WTC11 (cell line): Measurements from ENCODE around the gene RPTN.

Experiments
- ATF1 ChIP-seq: sonication (generic); formaldehyde crosslinking; IDR thresholded peaks from 2 replicates; pipeline ENCODE4 v1.8.1; 2023; ENCODE audit warnings: mild to moderate bottlenecking, moderate library complexity, missing genetic modification reagents
- ATF3 ChIP-seq: sonication (generic); formaldehyde crosslinking; conservative IDR thresholded peaks from 2 replicates; pipeline ENCODE4 v1.8.1; 2022; ENCODE audit warnings: mild to moderate bottlenecking, missing genetic modification reagents
- HMGXB4 ChIP-seq: sonication (generic); formaldehyde crosslinking; IDR thresholded peaks from 2 replicates; pipeline ENCODE4 v1.8.1; 2023; ENCODE audit warnings: mild to moderate bottlenecking, moderate library complexity, missing genetic modification reagents
- MAX ChIP-seq: sonication (generic); formaldehyde crosslinking; IDR thresholded peaks from 2 replicates; pipeline ENCODE4 v1.8.0; 2022; ENCODE audit warnings: mild to moderate bottlenecking, missing genetic modification reagents
- TEAD4 ChIP-seq: sonication (generic); formaldehyde crosslinking; IDR thresholded peaks from 2 replicates; pipeline ENCODE4 v1.8.0; 2022; ENCODE audit warnings: mild to moderate bottlenecking, missing genetic modification reagents
- ZSCAN18 ChIP-seq: fragments of 250-450 bp; sonication (Bioruptor Pico); IDR thresholded peaks from 2 replicates; pipeline ENCODE4 v2.1.2; 2022; ENCODE audit warnings: mild to moderate bottlenecking, moderate library complexity

GRCh38 chr1:152141971-152142584, 16.9 kb downstream of the RPTN start:
- TF ChIP-seq ZSCAN18 (no peak), ATF3 (CRISPR knock-in tag) (no peak), TEAD4 (CRISPR knock-in tag) (no peak), HMGXB4 (no peak), MAX (no peak), ATF1 (CRISPR knock-in tag) (no peak)
